ENCODE results near the gene CYP4Z1.
"Not testable (repeated sequence)": the region's sequence is repeated elsewhere in the genome, so short reads cannot be mapped to it uniquely, and the experiment has no call there.

Gene CYP4Z1

GRCh38 chr1:47067097-47067594 lies at the start of gene CYP4Z1:
TSS of gene CYP4Z1 (plus strand) at chr1:47067231. CDS start at chr1:47067491, 260 bp downstream.
- DNase-seq (ENCODE audit: low read depth) = no peak

- DNase-seq (ENCODE audit: low read depth) = no peak
Measured at GRCh38 chr1:47021070-47021469, 46.0 kb upstream of the CYP4Z1 start.

GRCh38 chr1:47023268-47024140 lies 43.5 kb upstream of the CYP4Z1 start, which contains the start of gene CYP4X1:
TSS of gene CYP4X1 (plus strand) at chr1:47023669. CDS start at chr1:47023818, 149 bp downstream.
- DNase-seq (ENCODE audit: low read depth) = no peak

GRCh38 chr1:47024141-47024801 lies 42.8 kb upstream of the CYP4Z1 start:
- DNase-seq (ENCODE audit: low read depth) = no peak

- no peak for DNase-seq (ENCODE audit: low read depth)
Measured at GRCh38 chr1:47030170-47030805, 36.7 kb upstream of the CYP4Z1 start.

- DNase-seq (ENCODE audit: low read depth) = no peak
Measured at GRCh38 chr1:47031059-47031458, 36.0 kb upstream of the CYP4Z1 start.

GRCh38 chr1:47031585-47031984 lies 35.4 kb upstream of the CYP4Z1 start:
- no peak for DNase-seq (ENCODE audit: low read depth)

- DNase-seq (ENCODE audit: low read depth) = no peak
Measured at GRCh38 chr1:47036764-47037163, 30.3 kb upstream of the CYP4Z1 start.

- no peak for DNase-seq (ENCODE audit: low read depth)
Measured at GRCh38 chr1:47059376-47059775, 7.7 kb upstream of the CYP4Z1 start.

GRCh38 chr1:47069080-47069479 lies 2.0 kb downstream of the CYP4Z1 start:
- not testable (repeated sequence) for DNase-seq (ENCODE audit: low read depth)

GRCh38 chr1:47069509-47069908 lies 2.5 kb downstream of the CYP4Z1 start:
- DNase-seq (ENCODE audit: low read depth) = not testable (repeated sequence)

- DNase-seq (ENCODE audit: low read depth) = not testable (repeated sequence)
Measured at GRCh38 chr1:47089356-47089755, 22.3 kb downstream of the CYP4Z1 start.

GRCh38 chr1:47091476-47091875 lies 24.4 kb downstream of the CYP4Z1 start:
- not testable (repeated sequence) for DNase-seq (ENCODE audit: low read depth)

GRCh38 chr1:47104816-47105215 lies 37.8 kb downstream of the CYP4Z1 start:
- DNase-seq (ENCODE audit: low read depth) = no peak

GRCh38 chr1:47106792-47107191 lies 39.8 kb downstream of the CYP4Z1 start:
- no peak for DNase-seq (ENCODE audit: low read depth)

- not testable (repeated sequence) for DNase-seq (ENCODE audit: low read depth)
Measured at GRCh38 chr1:47107851-47108574, 41.0 kb downstream of the CYP4Z1 start.

- DNase-seq (ENCODE audit: low read depth) = not testable (repeated sequence)
Measured at GRCh38 chr1:47109482-47109881, 42.5 kb downstream of the CYP4Z1 start.

- no peak for DNase-seq (ENCODE audit: low read depth)
Measured at GRCh38 chr1:47113178-47113577, 46.1 kb downstream of the CYP4Z1 start.

- DNase-seq (ENCODE audit: low read depth) = not testable (repeated sequence)
Measured at GRCh38 chr1:47121039-47121438, 54.0 kb downstream of the CYP4Z1 start.

GRCh38 chr1:47124834-47125233 lies 57.8 kb downstream of the CYP4Z1 start:
- not testable (repeated sequence) for DNase-seq (ENCODE audit: low read depth)

GRCh38 chr1:47126997-47127396 lies 60.0 kb downstream of the CYP4Z1 start:
- DNase-seq (ENCODE audit: low read depth) = not testable (repeated sequence)

- DNase-seq (ENCODE audit: low read depth) = no peak
Measured at GRCh38 chr1:47128221-47128620, 61.2 kb downstream of the CYP4Z1 start.

Measured in stimulated activated CD8-positive, alpha-beta memory T cell treated with anti-CD3 and anti-CD28 coated beads, Interleukin-15, amount 100 ng/mL, for 24 hours (primary cell).